Endothelial cell of umbilical vein (primary cell): Measurements from ENCODE around the gene CTNNB1. TPM values are rescaled to one million over a fixed set of nuclear protein-coding genes. Genes with fewer than 3 reads are reported as not detected.

Source experiments
- BruUV-seq: library from RNA; stranded (reverse); fragments of 400-500 nt; replicated peaks from 2 replicates; lab custom pipeline; 2021; lab: Mats Ljungman, UMichigan
- CTCF ChIA-PET: fragments of 300-600, 350-600 bp; sonication (Branson Sonifier 250); formaldehyde crosslinking; loops from one replicate; lab custom pipeline; 2021; ENCODE audit warnings: antibody characterized with exemption, inconsistent platforms; lab: Charles Lee
- POLR2A ChIA-PET: fragments of 300-600, 350-600 bp; sonication (Branson Sonifier 250); formaldehyde crosslinking; loops from one replicate; lab custom pipeline; 2021; ENCODE audit warnings: antibody characterized with exemption, inconsistent platforms; lab: Charles Lee
- DNase-seq: peaks from one replicate; pipeline ENCODE4 v3.0.0-alpha.2; 2011; ENCODE audit warnings: low read depth, low spot score
- FAIRE-seq: peaks from 2 replicates; lab custom pipeline; 2011; peaks lifted over from hg19 to GRCh38; lab: Jason Lieb, UNC
- H2AFZ ChIP-seq: 2 replicates; pipeline ENCODE4 v1.6.0; 2012; ENCODE audit warnings: low read depth, low read length, control low read depth, inconsistent platforms
- H3K27ac ChIP-seq: 2 replicates; pipeline ENCODE4 v1.5.1; 2011; ENCODE audit warnings: low read depth, mild to moderate bottlenecking, control low read depth, low read length, moderate library complexity; ENCODE audit not compliant: insufficient read depth
- H3K27me3 ChIP-seq, 2 experiments: 2 replicates each; pipeline versions ENCODE4 v1.6.0 to v1.6.1; 2011; ENCODE audit warnings: low read length in 2 of 2, mixed read lengths in 1 of 2; ENCODE audit not compliant: control insufficient read depth in 2 of 2, insufficient read depth in 2 of 2
- H3K36me3 ChIP-seq, 2 experiments: 2 replicates in 1 of 2; 3 replicates in 1 of 2; pipeline ENCODE4 v1.5.1; 2011; ENCODE audit warnings: low read length in 2 of 2, mild to moderate bottlenecking in 1 of 2, moderate library complexity in 1 of 2; ENCODE audit not compliant: control insufficient read depth in 2 of 2, insufficient read depth in 2 of 2; ENCODE audit errors: extremely low read depth in 1 of 2
- H3K4me1 ChIP-seq: 3 replicates; pipeline ENCODE4 v1.5.1; 2011; ENCODE audit warnings: mild to moderate bottlenecking, low read length; ENCODE audit not compliant: control insufficient read depth, insufficient read depth; ENCODE audit errors: extremely low read depth
- H3K4me2 ChIP-seq: 2 replicates; pipeline ENCODE4 v1.6.1; 2011; ENCODE audit warnings: low read length, control low read depth, mixed read lengths; ENCODE audit not compliant: insufficient read depth
- H3K4me3 ChIP-seq, 3 experiments: fragments of 200-600 bp in 1 of 3; sonication (generic), shearing (Covaris generic) in 1 of 3; replicated peaks in 1 of 3; 2 replicates each; pipeline ENCODE4 v1.5.1; 2011 to 2016; ENCODE audit warnings: control low read depth in 3 of 3, low read length in 3 of 3, mild to moderate bottlenecking in 2 of 3, inconsistent platforms in 1 of 3, low read depth in 1 of 3, moderate library complexity in 1 of 3; ENCODE audit not compliant: insufficient read depth in 1 of 3
- H3K79me2 ChIP-seq: 2 replicates; pipeline ENCODE4 v1.6.0; 2012; ENCODE audit warnings: low read length, inconsistent platforms; ENCODE audit not compliant: control insufficient read depth, insufficient read depth
- H3K9ac ChIP-seq: replicated peaks from 2 replicates; pipeline ENCODE3; 2011; ENCODE audit warnings: low read length, control low read depth; ENCODE audit not compliant: insufficient read depth; ENCODE audit errors: extremely low read depth
- H3K9me1 ChIP-seq: replicated peaks from 3 replicates; pipeline ENCODE4 v1.6.0; 2011; ENCODE audit warnings: mild to moderate bottlenecking, low read length; ENCODE audit not compliant: control insufficient read depth, insufficient read depth; ENCODE audit errors: extremely low read depth
- H3K9me3 ChIP-seq: replicated peaks from 2 replicates; pipeline ENCODE4 v1.5.1; 2012; ENCODE audit warnings: low read length, inconsistent platforms; ENCODE audit not compliant: control insufficient read depth, insufficient read depth
- H4K20me1 ChIP-seq: replicated peaks from 2 replicates; pipeline ENCODE3; 2011; ENCODE audit warnings: mild to moderate bottlenecking, low read length; ENCODE audit not compliant: control insufficient read depth, insufficient read depth; ENCODE audit errors: extremely low read depth
- CTCF ChIP-seq, 2 donors: IDR thresholded peaks; 1 replicate in 1 of 2; 2 replicates in 1 of 2; pipeline ENCODE4 v1.5.1; 2011; ENCODE audit warnings: low read length in 2 of 2, mild to moderate bottlenecking in 2 of 2, moderate library complexity in 2 of 2, control low read depth in 1 of 2, inconsistent platforms in 1 of 2, low read depth in 1 of 2; ENCODE audit not compliant: insufficient read depth in 1 of 2; ENCODE audit errors: extremely low read depth in 1 of 2
- EZH2 ChIP-seq: IDR thresholded peaks from 2 replicates; pipeline ENCODE4 v1.6.1; 2012; ENCODE audit warnings: borderline replicate concordance, low read depth, mild to moderate bottlenecking, moderate library complexity, low read length, inconsistent platforms; ENCODE audit not compliant: severe bottlenecking
- FOS ChIP-seq: IDR thresholded peaks from 2 replicates; pipeline ENCODE4 v1.6.1; 2011; ENCODE audit warnings: mild to moderate bottlenecking, low read length, moderate library complexity, borderline replicate concordance; ENCODE audit not compliant: insufficient read depth
- GATA2 ChIP-seq: IDR thresholded peaks from 2 replicates; pipeline ENCODE4 v1.7.0; 2011; ENCODE audit warnings: low read depth, mild to moderate bottlenecking, moderate library complexity, mixed read lengths, low read length; ENCODE audit not compliant: insufficient read length, insufficient read depth
- JUN ChIP-seq: IDR thresholded peaks from 2 replicates; pipeline ENCODE4 v1.6.1; 2011; ENCODE audit warnings: borderline replicate concordance, low read depth; ENCODE audit not compliant: insufficient read length, insufficient read depth
- MAX ChIP-seq: IDR thresholded peaks from 2 replicates; pipeline ENCODE4 v1.6.1; 2011; ENCODE audit not compliant: insufficient read depth, insufficient read length
- MYC ChIP-seq: IDR thresholded peaks from one replicate; pipeline ENCODE4 v1.6.1; 2011; ENCODE audit warnings: mild to moderate bottlenecking, low read depth, low read length
- POLR2A ChIP-seq: IDR thresholded peaks from 2 replicates; pipeline ENCODE4 v1.6.1; 2012; ENCODE audit warnings: low read depth, mild to moderate bottlenecking, control low read depth, low read length
- POLR2AphosphoS5 ChIP-seq: IDR thresholded peaks from 2 replicates; pipeline ENCODE4 v1.6.1; 2012; ENCODE audit warnings: low read depth, mild to moderate bottlenecking, control low read depth, low read length, moderate library complexity; ENCODE audit not compliant: insufficient read depth
- dilution Hi-C: fragments of 300-500 bp; cut with MboI; formaldehyde crosslinking; loops from one replicate; pipeline ENCODE4 v1.15.0; 2019; ENCODE audit warnings: low sequenced_read_pairs; ENCODE audit not compliant: extremely low pct_ligation_motif_present
- intact Hi-C: fragments of 100-400 bp; cut with micrococcal nuclease; formaldehyde crosslinking; loops from one replicate; pipeline ENCODE4 v1.10.0; 2022
- polyA plus RNA-seq, 4 experiments: library from polyadenylated mRNA; depleted of rRNA in 3 of 4; stranded (reverse) in 3 of 4; unstranded in 1 of 4; fragments of >200 nt; gene quantifications; 2 replicates each; pipeline versions ENCODE4 v1.2.1 to v1.2.3, GENCODE V29; 2011 to 2012; ENCODE audit warnings: missing spikeins in 1 of 4
- total RNA-seq: library from RNA; stranded (reverse); gene quantifications from 2 replicates; pipeline ENCODE4 v1.2.3, GENCODE V29; 2021

CTNNB1 gene
- total and polyA plus RNA-seq, 2 donors (not counting 3 experiments of a cell fraction or from before 2014, with no cell fraction given), result 513 to 906 TPM

DNA sequence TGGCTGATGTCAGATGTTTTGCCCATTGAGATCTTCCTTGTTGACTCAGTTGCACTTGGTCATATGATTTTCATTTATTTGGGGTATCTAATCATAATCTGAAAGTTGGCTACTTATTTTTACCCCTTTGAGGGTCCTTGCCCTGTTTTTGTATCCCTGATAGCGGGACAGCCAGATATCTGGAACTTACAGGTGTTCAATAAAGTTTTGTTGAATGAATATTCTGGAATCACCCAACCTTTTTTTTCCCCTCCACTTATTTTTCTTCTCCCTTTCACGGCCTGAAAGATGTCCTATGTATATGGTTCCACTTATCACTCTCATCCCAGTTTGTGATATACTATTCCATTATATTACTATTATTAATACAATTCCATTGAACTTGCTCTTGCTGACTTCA is 12.8 kb downstream of the CTNNB1 start:
- no peak overlapping the region for H3K4me2 ChIP-seq
- POLR2A ChIA-PET, result no interaction called here

GRCh38 chr3:41213588-41213987 is 14.3 kb downstream of the CTNNB1 start:
- Histone ChIP-seq H3K4me2 (no peak overlapping the region), H3K9ac (no peak overlapping the region), H4K20me1 (peaks cover 55% of the 10 kb centered on the region), H2AFZ (no peak overlapping the region), H3K79me2 (peaks cover 98% of the 10 kb centered on the region), H3K4me3 (no peak overlapping the region), H3K36me3 (no peaks in the 10 kb centered on the region), H3K9me3 (no peaks in the 10 kb centered on the region), H3K27ac (no peak overlapping the region), H3K4me1 (peaks cover 20% of the 10 kb centered on the region), H3K27me3 (no peaks in the 10 kb centered on the region), H3K9me1 (no peaks in the 10 kb centered on the region)
- FAIRE-seq (no peak), DNase-seq (peak; percentile 18)
- dilution Hi-C loops (no loop called here), intact Hi-C loops (no loop called here)
- POLR2A ChIA-PET, result interaction anchor here (1.0 to 2.1 kb wide), 2 partner anchors 12 to 14 kb away, joined by 3 to 12 read pairs; partner anchors contain the start of gene CTNNB1
- CTCF ChIA-PET, result interaction anchor here (1.0 to 1.5 kb wide), 4 partner anchors 10 to 627 kb away, joined by 3 to 6 read pairs (median 3); partner anchors contain the start of gene CTNNB1
- BruUV-seq, result no TSS peak
- TF ChIP-seq MYC, result no peak
- no peak for TF ChIP-seq CTCF (IDR thresholded peaks at IDR 0.05; ENCODE audit: extremely low read depth in 1 of 2, insufficient read depth in 1 of 2, low read depth in 1 of 2, low read length in 2 of 2)
- TF ChIP-seq MAX, result no peak
- TF ChIP-seq GATA2, result no peak
- TF ChIP-seq JUN, result no peak
- no peak for TF ChIP-seq POLR2AphosphoS5
- no peak for TF ChIP-seq POLR2A
- TF ChIP-seq EZH2, result no peak
- no peak for TF ChIP-seq FOS

More for the DNA sequence above, 12.8 kb downstream of the CTNNB1 start:
- Histone ChIP-seq H3K9ac (no peak overlapping the region), H3K36me3 (peaks cover 0 to 3% of the 10 kb centered on the region in 2 experiments), H3K4me3 (no peak overlapping the region), H2AFZ (no peak overlapping the region), H3K79me2 (peaks cover 98% of the 10 kb centered on the region), H3K27ac (no peak overlapping the region), H4K20me1 (peaks cover 57% of the 10 kb centered on the region), H3K9me1 (no peaks in the 10 kb centered on the region), H3K4me1 (peaks cover 16% of the 10 kb centered on the region), H3K27me3 (no peaks in the 10 kb centered on the region), H3K9me3 (no peaks in the 10 kb centered on the region)
- no peak for FAIRE-seq
- DNase-seq, result no peak
- TF ChIP-seq GATA2, result no peak
- no peak for TF ChIP-seq FOS
- no peak for TF ChIP-seq MYC
- no TSS peak for BruUV-seq
- CTCF ChIA-PET, result no interaction called here
- dilution Hi-C loops, result no loop called here
- intact Hi-C loops, result no loop called here
